Superior temporal gyrus (tissue), 1 donor: Measurements from ENCODE around the gene MRPS18B.

Experiments used
- DNase-seq: peaks from one replicate; pipeline ENCODE4 v3.0.0-alpha.2; 2016; ENCODE audit errors: extremely low spot score

Gene MRPS18B

GRCh38 chr6:30603961-30604360, 13.7 kb upstream of the MRPS18B start:
- no peak for DNase-seq

- DNase-seq: no peak
These were observed 7.6 kb upstream of the MRPS18B start for GRCh38 chr6:30610065-30610464.

GRCh38 chr6:30611150-30611855, 6.3 kb upstream of the MRPS18B start:
- DNase-seq: no peak

- no peak for DNase-seq
These were observed 5.8 kb upstream of the MRPS18B start for GRCh38 chr6:30611856-30612194.

- DNase-seq: peak; percentile 53
These were observed 5.4 kb upstream of the MRPS18B start for GRCh38 chr6:30612213-30612612.

- no peak for DNase-seq
These were observed 4.9 kb upstream of the MRPS18B start for GRCh38 chr6:30612687-30613248.

- peak; percentile 25 for DNase-seq
These were observed 4.2 kb upstream of the MRPS18B start for GRCh38 chr6:30613251-30614043.

- DNase-seq: peak; percentile 61
These were observed 3.4 kb upstream of the MRPS18B start for GRCh38 chr6:30614044-30614842.

- peak; percentile 99 for DNase-seq
These were observed 2.8 kb upstream of the MRPS18B start for GRCh38 chr6:30614843-30615218.

GRCh38 chr6:30615219-30615957, 2.3 kb upstream of the MRPS18B start:
- peak; percentile 78 for DNase-seq

GRCh38 chr6:30615958-30616810, 1.5 kb upstream of the MRPS18B start:
- peak; percentile 64 for DNase-seq

GRCh38 chr6:30616811-30617564, 652 bp upstream of the MRPS18B start, which contains the start of gene PPP1R10:
Gene PPP1R10 (minus strand): TSS chr6:30617243. CDS start chr6:30609944, 7,299 bp downstream.
- DNase-seq: peak; percentile 100

GRCh38 chr6:30618270-30618797, 694 bp downstream of the MRPS18B start:
- no peak for DNase-seq

- DNase-seq: no peak
These were observed 1.9 kb downstream of the MRPS18B start for GRCh38 chr6:30619561-30619960.

- no peak for DNase-seq
These were observed 7.9 kb downstream of the MRPS18B start for GRCh38 chr6:30625511-30625910.

GRCh38 chr6:30626484-30627366, 9.1 kb downstream of the MRPS18B start, which contains the start of gene ATAT1:
Gene ATAT1 (plus strand): TSS chr6:30626874.
- peak; percentile 93 for DNase-seq

- no peak for DNase-seq
These were observed 18.2 kb downstream of the MRPS18B start for GRCh38 chr6:30635834-30636233.

GRCh38 chr6:30640481-30640880, 22.8 kb downstream of the MRPS18B start:
- no peak for DNase-seq
